HUDEP-2 (cell line): ENCODE results near the gene GSTA2.
"Not testable (repeated sequence)": the region's sequence is repeated elsewhere in the genome, so short reads cannot be mapped to it uniquely, and the experiment has no call there.

Source experiments
- DNase-seq, 76 experiments: peaks; one replicate each; lab custom pipeline; 2025; ENCODE audit not compliant: unreplicated experiment in 76 of 76; lab: John Stamatoyannopoulos, UW

Gene GSTA2

DNA sequence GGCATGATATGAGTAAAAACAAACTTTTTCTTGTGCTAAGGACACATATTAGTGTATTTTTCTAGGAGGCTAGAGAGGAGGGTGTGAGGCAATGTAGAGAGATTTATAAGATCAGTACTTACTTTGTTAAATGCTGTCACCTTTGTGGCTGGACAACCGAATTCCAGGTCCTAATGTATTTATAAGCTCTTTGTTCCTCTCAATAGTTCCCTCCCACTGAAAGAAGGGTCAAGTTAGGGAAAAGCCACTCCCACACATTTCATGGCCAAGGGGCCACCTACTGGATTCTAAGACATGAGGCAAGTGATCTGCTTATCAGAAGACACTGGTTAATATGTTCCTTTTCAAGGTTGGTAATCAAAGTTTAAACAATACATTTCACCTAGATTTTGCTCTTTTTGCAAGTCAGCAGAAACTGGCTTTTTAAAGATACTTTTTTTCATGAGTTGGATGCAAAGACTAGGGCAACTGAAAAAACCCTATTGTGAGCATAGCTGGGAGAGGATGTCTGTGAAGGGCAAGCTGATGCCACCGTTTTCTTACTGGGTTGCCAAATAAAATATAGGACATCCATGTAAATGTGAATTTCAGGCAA is at the start of gene GSTA2:
Gene GSTA2, minus strand, starts transcription at position 154 of the 595 bp plus-strand sequence. CDS start 5,528 bp downstream, outside the sequence.
- DNase-seq = peak in 5 of 76 experiments; percentile 5 to 34 (median 24)

DNA sequence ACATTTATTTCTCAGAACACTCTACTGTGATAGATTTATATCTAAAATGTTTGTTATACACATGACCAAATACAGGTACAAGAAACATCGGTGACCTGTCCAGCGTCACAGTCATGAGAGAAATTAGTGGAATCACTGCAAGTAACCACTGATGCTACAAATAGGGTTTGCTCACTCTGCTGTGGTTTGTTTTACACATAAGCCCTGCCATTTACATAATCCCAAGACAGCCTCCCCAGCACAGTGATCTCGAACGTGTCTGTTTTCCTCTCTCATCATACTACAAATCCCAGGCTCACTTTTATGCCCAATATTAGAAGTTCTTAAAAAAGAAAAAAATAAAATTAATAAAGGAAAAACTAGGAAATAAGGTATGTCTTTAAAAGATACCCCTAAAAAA is 46.5 kb upstream of the GSTA2 start:
- not testable (repeated sequence) for DNase-seq

DNA sequence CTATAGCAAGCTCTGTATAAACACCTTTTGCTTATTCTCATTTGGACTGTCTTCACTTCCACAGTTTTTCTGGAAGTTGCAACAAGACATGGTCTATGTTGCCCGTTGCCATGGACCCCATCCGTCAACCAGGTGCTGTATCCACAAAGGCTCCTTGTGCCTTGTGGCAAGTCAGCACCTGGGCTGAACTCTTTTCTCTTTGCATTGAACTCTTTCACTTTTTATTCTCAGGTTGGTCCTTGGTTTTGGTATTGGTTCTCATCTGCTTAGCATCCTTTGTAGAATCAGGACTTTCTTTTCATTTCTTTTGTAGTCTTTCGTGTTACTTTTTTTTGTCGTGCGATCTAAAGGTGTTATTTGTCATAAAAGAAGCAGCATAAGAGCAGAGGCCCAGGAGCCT is 45.4 kb upstream of the GSTA2 start:
- DNase-seq = no peak

DNA sequence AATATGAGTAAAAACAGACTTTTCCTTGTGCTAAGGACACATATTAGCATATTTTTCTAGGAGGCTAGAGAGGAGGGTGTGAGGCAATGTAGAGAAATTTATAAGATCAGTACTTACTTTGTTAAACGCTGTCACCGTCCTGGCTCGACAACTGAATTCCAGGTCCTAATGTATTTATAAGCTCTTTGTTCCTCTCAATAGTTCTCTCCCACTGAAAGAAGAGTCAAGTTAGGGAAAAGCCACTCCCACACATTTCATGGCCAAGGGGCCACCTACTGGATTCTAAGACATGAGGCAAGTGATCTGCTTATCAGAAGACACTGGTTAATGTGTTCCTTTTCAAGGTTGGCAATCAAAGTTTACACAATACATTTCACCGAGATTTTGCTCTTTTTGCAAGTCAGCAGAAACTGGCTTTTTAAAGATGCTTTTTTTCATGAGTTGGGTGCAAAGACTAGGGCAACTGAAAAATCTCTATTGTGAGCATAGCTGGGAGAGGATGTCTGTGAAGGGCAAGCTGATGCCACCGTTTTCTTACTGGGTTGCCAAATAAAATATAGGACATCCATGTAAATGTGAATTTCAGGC is 40.5 kb upstream of the GSTA2 start, which contains the start of gene GSTA1:
Gene GSTA1, minus strand, starts transcription at position 149 of the 588 bp plus-strand sequence. CDS start 4,549 bp downstream, outside the sequence.
- DNase-seq = not testable (repeated sequence)

DNA sequence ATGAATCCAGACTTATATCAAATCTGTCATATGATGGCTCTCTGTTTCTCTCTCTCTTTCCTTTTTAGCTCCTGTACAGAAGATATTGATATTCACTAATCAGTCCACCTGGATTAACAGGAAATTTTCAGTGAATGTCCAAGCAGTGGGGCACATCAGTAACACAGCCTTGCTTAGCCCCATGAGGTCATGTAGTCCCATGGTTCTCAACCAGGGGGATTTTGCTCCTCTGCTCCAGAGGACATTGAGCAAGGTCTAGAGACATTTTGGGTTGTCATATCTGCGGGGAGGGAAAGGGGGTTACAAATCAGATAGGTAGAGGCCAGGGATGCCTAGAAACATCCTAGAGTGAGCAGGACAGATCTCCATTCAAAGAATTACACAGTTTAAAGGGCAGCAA is 39.5 kb upstream of the GSTA2 start:
- no peak for DNase-seq

DNA sequence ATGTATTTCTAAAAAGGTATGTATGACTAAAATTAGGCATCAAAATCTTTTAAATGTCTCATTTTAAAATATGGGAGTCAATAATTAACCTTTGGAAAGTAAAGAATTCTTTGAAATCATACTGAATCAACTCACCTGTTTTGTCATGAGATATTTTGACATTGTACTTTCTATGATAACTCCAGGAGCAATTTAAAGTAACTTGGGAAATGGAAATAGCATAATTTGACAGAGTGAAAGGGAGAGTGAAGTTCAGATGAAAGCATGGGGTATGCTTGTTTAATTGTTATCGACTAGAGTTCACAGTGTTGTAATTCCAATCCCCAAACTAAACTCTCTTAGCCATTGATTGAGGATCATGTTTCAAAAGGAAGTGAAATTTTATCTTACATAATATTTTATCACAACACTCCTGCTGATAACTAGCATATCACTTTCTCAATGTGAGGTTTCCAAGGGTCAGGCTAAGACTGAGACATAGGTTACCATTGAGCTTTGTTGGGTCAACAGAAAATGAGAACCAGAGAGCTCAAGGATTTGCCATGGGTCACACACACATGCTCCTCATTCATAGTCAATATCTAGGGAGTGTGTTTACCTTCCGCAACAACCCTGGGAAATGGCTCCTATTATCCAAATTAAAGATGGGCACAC is 38.0 kb upstream of the GSTA2 start:
- no peak for DNase-seq

DNA sequence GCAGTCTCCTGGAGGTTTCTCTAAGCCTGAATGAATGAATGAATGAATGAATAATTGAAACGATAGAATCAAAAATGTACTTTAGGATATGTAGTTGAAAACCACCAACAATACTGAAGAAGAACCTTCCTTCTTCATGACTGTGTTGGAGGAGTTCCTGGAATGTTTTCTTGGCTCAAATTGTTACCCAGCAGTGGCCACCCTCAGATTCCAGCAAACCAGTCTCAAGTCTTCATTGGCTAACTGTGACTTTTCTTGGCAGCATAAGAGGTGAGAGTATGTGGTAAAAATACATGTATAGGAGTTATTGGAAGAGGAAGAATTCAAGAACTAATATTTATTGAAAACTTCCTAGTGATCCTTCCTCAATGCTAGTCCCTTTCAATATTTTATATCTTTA is 36.0 kb upstream of the GSTA2 start:
- DNase-seq = not testable (repeated sequence)

DNA sequence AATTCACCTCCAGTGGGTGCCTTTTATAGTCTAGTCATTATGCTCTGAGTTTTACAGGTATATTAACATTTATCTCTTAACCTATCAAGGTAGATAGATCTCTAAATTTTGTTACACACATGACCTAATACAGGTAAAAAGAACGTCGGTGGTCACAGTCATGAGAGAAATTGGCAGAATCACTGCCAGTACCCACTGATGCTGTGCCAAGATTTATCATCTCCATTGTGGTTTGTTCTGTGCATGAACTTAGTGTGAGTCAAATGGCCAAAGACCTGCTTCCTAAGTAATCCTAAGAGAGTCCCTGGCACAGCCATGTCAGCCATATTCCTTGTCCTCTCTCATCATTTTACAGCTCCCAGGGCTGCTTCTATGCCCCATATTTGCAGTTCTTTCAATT is 31.1 kb upstream of the GSTA2 start:
- not testable (repeated sequence) for DNase-seq

DNA sequence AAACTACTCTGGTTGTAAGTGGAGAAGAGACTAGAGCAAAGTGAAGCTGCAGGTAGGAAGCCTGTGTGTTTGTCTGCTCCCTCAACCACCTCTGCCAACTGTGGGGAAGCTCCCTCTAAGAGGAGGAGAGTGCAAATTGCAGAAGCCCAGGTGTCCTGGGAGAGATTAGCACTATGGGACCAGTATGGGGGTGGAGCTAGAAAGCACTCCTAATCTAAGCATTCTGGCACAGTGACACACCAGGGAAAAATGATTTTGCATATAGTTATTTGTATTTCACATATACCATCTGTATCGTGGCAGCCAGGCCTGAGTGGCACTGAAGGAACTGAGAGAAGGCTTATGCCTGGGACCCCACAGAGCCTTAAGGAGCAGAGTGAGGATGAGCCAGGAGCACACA is 27.6 kb upstream of the GSTA2 start:
- DNase-seq = no peak

DNA sequence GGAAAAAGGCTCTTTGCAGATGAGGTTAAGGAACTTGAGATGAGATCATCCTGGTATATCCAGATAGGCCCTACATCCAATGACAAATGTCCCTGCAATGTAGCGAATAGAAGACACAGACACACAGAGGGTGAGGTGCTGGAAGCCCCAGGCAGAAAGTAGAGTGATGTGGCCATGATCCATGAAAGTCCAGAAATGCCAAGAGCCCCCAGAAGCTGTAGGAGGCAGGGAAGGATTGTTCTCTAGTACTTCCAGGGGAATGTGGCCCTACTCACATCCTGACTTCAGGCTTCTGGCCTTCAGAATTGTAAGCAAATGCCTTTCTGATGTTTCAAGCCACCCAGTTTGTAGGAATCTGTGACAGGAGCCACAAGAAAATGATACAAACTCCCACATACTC is 26.4 kb upstream of the GSTA2 start:
- not testable (repeated sequence) for DNase-seq

DNA sequence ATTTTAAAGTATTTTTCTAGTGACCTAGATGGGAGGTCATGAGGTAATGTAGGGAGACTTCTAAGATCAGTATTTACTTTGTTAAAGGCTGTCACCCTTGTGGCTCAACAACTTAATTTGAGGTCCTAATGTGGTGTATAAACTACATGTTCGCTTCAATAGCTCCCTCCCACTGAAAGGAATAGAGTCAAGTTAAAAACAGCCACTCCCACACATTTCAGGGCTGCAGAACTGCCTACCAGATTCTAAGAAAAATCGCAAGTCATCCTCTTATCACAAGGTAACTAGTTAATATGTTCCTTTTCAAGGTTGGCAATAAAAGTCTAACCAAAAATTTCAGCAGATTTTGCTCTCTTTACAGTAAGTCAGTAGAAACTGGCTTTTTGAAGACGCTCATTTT is 25.2 kb upstream of the GSTA2 start:
- DNase-seq = peak in 5 of 76 experiments; percentile 12 to 21 (median 14)

DNA sequence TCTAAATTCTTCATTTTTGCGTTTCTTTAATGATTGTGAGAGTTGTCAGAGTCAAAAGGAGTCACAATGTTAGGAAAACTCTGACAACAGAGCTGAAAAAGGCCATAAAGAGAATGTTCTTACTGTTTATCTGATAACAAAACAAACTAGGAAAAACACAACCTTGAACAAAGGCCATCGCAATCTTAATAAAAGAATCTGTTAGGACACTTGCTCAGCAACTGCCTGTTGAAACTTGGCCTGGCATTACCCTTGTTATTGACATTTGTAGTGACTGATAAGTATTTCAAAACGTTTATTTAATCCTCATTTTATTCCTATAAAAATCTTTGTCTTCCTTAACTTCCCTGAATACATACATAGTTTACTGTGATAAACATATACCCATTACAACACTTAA is 24.6 kb upstream of the GSTA2 start:
- DNase-seq = no peak

DNA sequence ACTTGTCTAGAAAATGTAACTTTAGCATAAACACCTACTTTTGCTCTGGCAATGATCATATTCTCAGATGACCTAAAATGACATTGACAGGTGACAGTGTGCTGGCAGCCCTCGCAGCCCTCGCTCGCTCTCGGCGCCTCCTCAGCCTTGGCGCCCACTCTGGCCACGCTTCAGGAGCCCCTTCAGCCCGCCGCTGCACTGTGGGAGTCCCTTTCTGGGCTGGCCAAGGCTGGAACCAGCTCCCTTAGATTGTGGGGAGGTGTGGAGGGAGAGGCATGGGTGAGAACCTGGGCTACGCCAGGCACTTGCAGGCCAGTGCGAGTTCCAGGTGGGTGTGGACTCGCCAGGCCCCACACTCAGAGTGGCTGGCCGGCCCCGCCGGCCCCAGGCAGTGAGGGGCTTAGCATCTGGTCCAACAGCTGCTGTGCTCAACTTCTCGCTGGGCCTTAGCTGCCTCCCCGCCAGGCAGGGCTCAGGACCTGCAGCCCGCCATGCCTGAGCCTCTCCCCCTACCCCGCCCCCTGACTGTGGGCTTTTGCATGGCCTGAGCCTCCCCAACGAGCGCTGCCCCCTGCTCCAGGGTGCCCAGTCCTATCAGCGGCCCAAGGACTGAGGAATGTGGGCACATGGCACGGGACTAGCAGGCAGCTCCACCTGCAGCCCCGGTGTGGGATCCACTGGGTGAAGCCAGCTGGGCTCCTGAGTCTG is 23.1 kb upstream of the GSTA2 start:
- DNase-seq = no peak

DNA sequence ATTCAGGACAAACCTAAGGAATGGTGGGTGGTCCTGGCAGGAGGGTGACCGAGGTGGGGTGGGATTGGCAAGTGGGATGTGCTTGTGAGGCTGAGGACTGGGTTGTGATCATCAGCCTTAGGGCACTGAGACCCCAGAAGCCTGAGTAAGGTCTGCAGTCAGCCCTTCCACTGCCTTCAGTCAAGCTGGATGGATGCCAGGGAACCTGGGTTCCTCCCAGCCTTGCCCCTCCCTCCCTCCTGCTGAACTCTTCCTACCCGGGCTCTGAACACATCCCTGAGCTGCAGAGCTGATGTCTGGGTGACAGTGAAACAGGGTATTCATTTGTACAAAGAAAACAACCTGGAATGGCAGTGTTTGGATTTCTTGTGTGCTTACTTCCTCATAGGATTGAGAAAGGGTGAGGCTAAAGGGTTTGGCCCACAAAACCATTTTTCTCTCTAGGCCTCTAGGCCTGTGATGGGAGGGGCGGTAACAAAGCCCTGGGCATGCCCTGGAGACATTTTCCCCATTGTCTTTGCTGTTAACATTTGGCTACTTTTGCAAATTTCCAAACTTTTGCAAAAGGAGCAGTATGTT is 19.5 kb upstream of the GSTA2 start:
- DNase-seq = not testable (repeated sequence)

DNA sequence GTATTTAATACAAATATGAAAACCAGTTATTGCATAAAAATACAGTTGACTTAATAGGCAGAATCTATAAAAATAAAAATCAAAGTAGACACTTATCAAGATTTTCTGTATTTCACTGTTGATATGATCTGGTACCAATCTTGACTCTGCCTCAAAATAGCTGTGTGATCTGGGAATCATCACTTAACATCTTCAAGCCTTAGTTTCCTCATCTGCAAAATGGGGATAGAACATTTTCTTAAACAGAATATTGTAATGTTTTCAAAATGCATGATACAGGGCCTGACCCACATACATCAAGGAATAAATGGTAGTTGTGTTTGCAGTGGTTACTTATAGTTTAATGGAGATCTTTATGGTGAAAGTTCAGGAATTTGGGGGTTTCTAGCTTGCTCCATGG is 18.9 kb upstream of the GSTA2 start:
- DNase-seq = not testable (repeated sequence)

DNA sequence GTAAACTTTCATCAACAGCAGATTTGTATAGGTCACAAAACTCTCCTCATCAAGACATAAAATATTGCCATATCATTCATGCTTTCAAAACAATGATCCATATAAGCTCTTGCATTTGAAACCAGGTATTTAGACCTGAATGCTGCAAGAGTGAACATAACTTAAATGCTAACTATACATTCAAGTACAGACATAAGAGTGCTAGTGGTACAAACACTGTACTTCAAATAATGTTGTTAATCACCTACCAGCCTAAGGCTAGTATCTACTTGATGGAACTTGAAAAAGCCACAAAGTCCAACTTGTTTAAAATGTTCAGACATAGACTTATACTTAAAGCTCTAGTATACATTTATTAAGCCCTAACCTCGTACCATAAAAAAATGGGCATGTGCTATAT is 16.0 kb upstream of the GSTA2 start:
- no peak for DNase-seq

DNA sequence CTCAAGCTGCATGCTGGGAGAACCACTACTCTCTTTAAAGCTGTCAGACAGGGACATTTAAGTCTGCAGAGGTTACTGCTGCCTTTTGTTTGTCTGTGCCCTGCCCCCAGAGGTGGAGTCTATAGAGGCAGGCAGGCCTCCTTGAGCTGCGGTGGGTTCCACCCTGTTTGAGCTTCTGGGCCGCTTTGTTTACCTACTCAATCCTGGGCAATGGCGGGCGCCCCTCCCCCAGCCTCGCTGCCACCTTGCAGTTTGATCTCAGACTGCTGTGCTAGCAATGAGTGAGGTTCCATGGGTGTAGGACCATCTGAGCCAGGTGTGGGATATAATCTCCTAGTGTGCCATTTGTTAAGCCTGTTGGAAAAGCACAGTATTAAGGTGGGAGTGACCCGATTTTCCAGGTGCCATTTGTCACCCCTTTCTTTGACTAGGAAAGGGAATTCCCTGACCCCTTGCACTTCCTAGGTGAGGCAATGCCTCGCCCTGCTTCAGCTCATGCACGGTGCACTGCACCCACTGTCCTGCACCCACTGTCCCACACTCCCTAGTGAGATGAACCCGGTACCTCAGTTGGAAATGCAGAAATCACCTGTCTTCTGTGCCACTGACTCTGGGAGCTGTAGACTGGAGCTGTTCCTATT is 13.6 kb upstream of the GSTA2 start:
- not testable (repeated sequence) for DNase-seq

DNA sequence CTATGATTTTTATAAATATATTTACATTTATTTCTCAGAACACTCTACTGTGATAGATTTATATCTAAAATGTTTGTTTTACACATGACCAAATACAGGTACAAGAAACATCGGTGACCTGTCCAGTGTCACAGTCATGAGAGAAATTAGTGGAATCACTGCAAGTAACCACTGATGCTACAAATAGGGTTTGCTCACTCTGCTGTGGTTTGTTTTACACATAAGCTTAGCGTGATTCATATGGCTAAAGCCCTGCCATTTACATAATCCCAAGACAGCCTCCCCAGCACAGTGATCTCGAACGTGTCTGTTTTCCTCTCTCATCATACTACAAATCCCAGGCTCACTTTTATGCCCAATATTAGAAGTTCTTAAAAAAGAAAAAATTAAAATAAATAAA is 6.1 kb upstream of the GSTA2 start:
- not testable (repeated sequence) for DNase-seq

DNA sequence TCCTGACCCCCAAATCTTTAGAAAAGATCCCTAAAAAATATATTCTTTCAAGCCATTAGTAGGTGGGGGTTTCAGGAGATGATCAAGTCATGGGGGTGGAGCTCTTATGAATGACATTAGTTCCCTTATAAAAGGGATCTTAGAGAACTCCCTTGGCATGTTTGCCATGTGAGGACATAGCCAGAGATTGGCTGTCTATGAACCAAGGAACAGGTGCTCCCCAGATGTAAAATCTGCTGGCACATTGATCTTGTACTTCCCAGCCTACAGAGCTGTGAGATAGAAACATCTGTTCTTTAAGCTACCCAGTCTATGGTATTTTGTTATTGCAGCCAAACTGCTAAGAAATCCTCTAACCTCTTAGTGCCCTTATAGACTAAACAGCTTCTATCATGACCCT is 4.4 kb upstream of the GSTA2 start:
- not testable (repeated sequence) for DNase-seq

DNA sequence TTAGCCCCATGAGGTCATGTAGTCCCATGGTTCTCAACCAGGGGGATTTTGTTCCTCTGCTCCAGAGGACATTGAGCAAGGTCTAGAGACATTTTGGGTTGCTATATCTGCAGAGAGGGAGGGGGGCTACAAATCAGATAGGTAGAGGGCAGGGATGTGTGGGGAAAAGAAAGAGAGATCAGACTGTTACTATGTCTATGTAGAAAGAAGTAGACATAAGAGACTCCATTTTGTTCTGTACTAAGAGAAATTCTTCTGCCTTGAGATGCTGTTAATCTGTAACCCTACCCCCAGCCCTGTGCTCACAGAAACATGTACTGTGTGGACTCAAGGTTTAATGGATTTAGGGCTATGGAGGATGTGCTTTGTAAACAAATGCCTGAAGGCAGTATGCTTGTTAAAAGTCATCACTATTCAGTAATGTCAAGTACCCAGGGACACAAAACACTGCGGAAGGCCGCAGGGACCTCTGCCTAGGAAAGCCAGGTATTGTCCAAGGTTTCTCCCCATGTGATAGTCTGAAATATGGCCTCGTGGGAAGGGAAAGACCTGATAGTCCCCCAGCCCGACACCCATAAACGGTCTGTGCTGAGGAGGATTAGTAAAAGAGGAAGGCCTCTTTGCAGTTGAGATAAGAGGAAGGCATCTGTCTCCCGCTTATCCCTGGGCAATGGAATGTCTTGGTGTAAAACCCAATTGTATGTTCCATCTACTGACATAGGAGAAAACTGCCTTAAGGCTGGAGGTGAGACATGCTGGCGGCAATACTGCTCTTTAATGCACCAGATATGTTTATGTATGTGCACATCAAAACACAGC is 1.4 kb downstream of the GSTA2 start:
- DNase-seq = not testable (repeated sequence)
